MM.1S (cell line): ENCODE data around the gene KCND3.

Source experiments
- DNase-seq: peaks from one replicate; pipeline ENCODE4 v3.0.0-alpha.2; 2015
- H2AFZ ChIP-seq: fragments of 300-600 bp; sonication (generic); 2 replicates; pipeline ENCODE4 v1.6.0; 2016; ENCODE audit warnings: antibody characterized with exemption, low read length
- H3F3A ChIP-seq: fragments of 300-600 bp; sonication (generic); 2 replicates; pipeline ENCODE4 v1.6.1; 2016; ENCODE audit warnings: mild to moderate bottlenecking, antibody characterized with exemption, low read length, moderate library complexity, mixed read lengths; ENCODE audit not compliant: insufficient read depth
- H3K27ac ChIP-seq: fragments of 300-600 bp; sonication (generic); 2 replicates; pipeline ENCODE4 v1.5.1; 2016; ENCODE audit warnings: mild to moderate bottlenecking, low read length
- H3K27me3 ChIP-seq: fragments of 300-600 bp; sonication (generic); replicated peaks from 2 replicates; pipeline ENCODE4 v1.6.0; 2016; ENCODE audit warnings: low read length; ENCODE audit not compliant: insufficient read depth
- H3K36me3 ChIP-seq: fragments of 300-600 bp; sonication (generic); replicated peaks from 2 replicates; pipeline ENCODE4 v1.6.1; 2016; ENCODE audit warnings: mild to moderate bottlenecking, low read length, mixed read lengths; ENCODE audit not compliant: insufficient read depth
- H3K4me1 ChIP-seq: fragments of 300-600 bp; sonication (generic); 2 replicates; pipeline ENCODE4 v1.6.1; 2016; ENCODE audit warnings: low read length, mixed read lengths
- H3K4me2 ChIP-seq: fragments of 300-600 bp; sonication (generic); 2 replicates; pipeline ENCODE4 v1.6.0; 2016; ENCODE audit warnings: low read depth, low read length
- H3K4me3 ChIP-seq: fragments of 300-600 bp; sonication (generic); 2 replicates; pipeline ENCODE4 v1.5.1; 2016; ENCODE audit warnings: low read length, mixed read lengths
- H3K79me2 ChIP-seq: fragments of 300-600 bp; sonication (generic); 2 replicates; pipeline ENCODE4 v1.6.1; 2016; ENCODE audit warnings: mixed run types, low read length, mixed read lengths
- H3K9ac ChIP-seq: fragments of 300-600 bp; sonication (generic); 2 replicates; pipeline ENCODE4 v1.6.1; 2016; ENCODE audit warnings: low read length, mixed read lengths
- H3K9me2 ChIP-seq: fragments of 300-600 bp; sonication (generic); replicated peaks from 2 replicates; pipeline ENCODE4 v1.6.1; 2016; ENCODE audit warnings: mild to moderate bottlenecking, low read length, mixed read lengths; ENCODE audit not compliant: insufficient read depth
- H3K9me3 ChIP-seq: fragments of 300-600 bp; sonication (generic); replicated peaks from 2 replicates; pipeline ENCODE4 v1.6.1; 2016; ENCODE audit warnings: mild to moderate bottlenecking, low read length, mixed read lengths; ENCODE audit not compliant: insufficient read depth
- H4K20me1 ChIP-seq: fragments of 300-600 bp; sonication (generic); 2 replicates; pipeline ENCODE4 v1.6.1; 2016; ENCODE audit warnings: mild to moderate bottlenecking, low read length, moderate library complexity, mixed read lengths; ENCODE audit not compliant: insufficient read depth
- CTCF ChIP-seq: fragments of 300-600 bp; sonication (generic); IDR thresholded peaks from 2 replicates; pipeline ENCODE4 v1.5.1; 2016; ENCODE audit warnings: antibody characterized with exemption, low read length, mixed read lengths
- EZH2 ChIP-seq: fragments of 300-600 bp; sonication (generic); optimal IDR thresholded peaks from 2 replicates; pipeline ENCODE3; 2017; ENCODE audit warnings: low read depth, mild to moderate bottlenecking, antibody characterized with exemption, low read length, mixed read lengths
- EZH2phosphoT487 ChIP-seq: fragments of 300-600 bp; sonication (generic); IDR thresholded peaks from 2 replicates; pipeline ENCODE4 v1.6.1; 2018; ENCODE audit warnings: antibody characterized with exemption, low read length

KCND3 gene

GRCh38 chr1:111791776-111792175 lies 197.7 kb downstream of the KCND3 start:
- TF ChIP-seq EZH2, result no peak
- TF ChIP-seq EZH2phosphoT487, result no peak
- TF ChIP-seq CTCF, result no peak
- Histone ChIP-seq H3K27ac (no peak overlapping the region), H3K4me2 (no peak overlapping the region), H3F3A (no peaks in the 10 kb centered on the region), H3K9me2 (no peaks in the 10 kb centered on the region), H4K20me1 (no peaks in the 10 kb centered on the region), H3K4me1 (no peaks in the 10 kb centered on the region), H3K4me3 (no peak overlapping the region), H2AFZ (no peak overlapping the region), H3K36me3 (no peaks in the 10 kb centered on the region), H3K9me3 (no peaks in the 10 kb centered on the region), H3K27me3 (no peaks in the 10 kb centered on the region), H3K79me2 (no peaks in the 10 kb centered on the region), H3K9ac (no peak overlapping the region)
- no peak for DNase-seq

GRCh38 chr1:111789666-111790316 lies 199.7 kb downstream of the KCND3 start:
- Histone ChIP-seq H3K27ac (no peak overlapping the region), H2AFZ (no peak overlapping the region), H3F3A (no peaks in the 10 kb centered on the region), H3K9me2 (no peaks in the 10 kb centered on the region), H3K27me3 (no peaks in the 10 kb centered on the region), H4K20me1 (no peaks in the 10 kb centered on the region), H3K36me3 (no peaks in the 10 kb centered on the region), H3K9ac (no peak overlapping the region), H3K4me2 (no peak overlapping the region), H3K4me3 (no peak overlapping the region), H3K9me3 (no peaks in the 10 kb centered on the region), H3K4me1 (no peaks in the 10 kb centered on the region), H3K79me2 (no peaks in the 10 kb centered on the region)
- TF ChIP-seq EZH2phosphoT487 (no peak), CTCF (no peak), EZH2 (no peak)
- no peak for DNase-seq

- no peaks in the 10 kb centered on the region for H4K20me1 ChIP-seq
- no peak for TF ChIP-seq EZH2phosphoT487
- no peak for TF ChIP-seq EZH2
- no peak for TF ChIP-seq CTCF
- no peak overlapping the region for H2AFZ ChIP-seq
- no peaks in the 10 kb centered on the region for H3K9me2 ChIP-seq
- no peaks in the 10 kb centered on the region for H3K27me3 ChIP-seq
- H3F3A ChIP-seq, result no peaks in the 10 kb centered on the region
- no peak overlapping the region for H3K4me2 ChIP-seq
- no peaks in the 10 kb centered on the region for H3K79me2 ChIP-seq
- H3K9me3 ChIP-seq, result no peaks in the 10 kb centered on the region
- no peak for DNase-seq
- no peak overlapping the region for H3K27ac ChIP-seq
- no peak overlapping the region for H3K9ac ChIP-seq
- H3K36me3 ChIP-seq, result no peaks in the 10 kb centered on the region
- H3K4me3 ChIP-seq, result no peak overlapping the region
- H3K4me1 ChIP-seq, result no peaks in the 10 kb centered on the region
Observed at GRCh38 chr1:111789142-111789541, 200.3 kb downstream of the KCND3 start.
